Measurements from ENCODE around the gene ZNF135.

ZNF135 gene

DNA sequence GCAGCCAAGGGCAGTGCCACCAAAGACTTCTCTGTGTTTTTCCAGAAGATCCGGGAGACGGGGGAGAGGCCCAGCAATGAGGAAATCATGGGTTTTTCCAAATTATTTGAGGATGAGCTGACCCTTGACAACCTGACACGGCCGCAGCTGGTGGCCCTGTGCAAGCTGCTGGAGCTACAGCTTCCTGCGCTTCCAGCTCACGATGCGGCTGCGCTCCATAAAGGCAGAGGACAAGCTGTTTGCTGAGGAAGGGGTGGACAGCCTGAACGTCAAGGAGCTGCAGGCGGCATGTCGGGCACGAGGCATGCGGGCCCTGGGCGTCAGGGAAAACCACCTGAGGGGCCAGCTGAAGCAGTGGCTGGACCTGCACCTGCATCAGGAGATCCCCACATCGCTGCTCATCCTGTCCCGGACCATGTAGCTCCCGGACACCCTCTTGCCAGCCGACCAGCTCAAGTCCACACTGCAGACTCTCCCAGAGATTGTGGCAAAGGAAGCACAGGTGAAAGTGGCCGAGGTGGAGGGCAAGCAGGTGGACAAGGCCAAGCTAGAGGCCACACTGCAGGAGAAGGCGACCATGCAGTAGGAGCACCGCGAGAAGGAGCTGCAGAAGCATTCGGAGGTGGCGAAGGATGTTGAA lies 13.6 kb upstream of the ZNF135 start:
- in situ Hi-C loops (cut with MboI; ENCODE audit: low sequenced_read_pairs) = no loop called here

DNA sequence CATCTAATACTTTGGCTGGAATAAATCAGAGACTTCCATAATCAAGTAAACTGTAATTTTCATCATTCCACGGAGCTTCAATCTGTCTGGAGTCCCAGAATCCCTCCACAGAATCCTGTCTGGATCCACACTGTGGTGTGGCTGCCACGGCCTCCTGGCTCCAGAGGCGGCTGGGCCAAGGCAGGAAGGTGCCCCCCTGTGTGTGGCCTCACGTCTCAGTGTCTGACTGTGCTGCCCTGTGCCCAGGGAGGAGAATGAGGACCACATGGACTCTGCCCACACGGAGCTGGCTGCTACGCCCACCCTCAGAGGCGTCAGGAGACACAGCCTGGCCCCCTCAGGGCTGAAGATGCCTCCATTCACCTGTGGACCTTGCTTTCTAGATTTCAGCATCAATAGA lies 12.2 kb upstream of the ZNF135 start:
- in situ Hi-C loops (cut with MboI; ENCODE audit: low sequenced_read_pairs) = no loop called here

GRCh38 chr19:58047672-58048071 lies 11.4 kb upstream of the ZNF135 start:
- in situ Hi-C loops (cut with MboI; ENCODE audit: low sequenced_read_pairs) = no loop called here

- in situ Hi-C loops (cut with MboI; ENCODE audit: low sequenced_read_pairs) = no loop called here
These were observed 6.8 kb upstream of the ZNF135 start for GRCh38 chr19:58052256-58052655.

DNA sequence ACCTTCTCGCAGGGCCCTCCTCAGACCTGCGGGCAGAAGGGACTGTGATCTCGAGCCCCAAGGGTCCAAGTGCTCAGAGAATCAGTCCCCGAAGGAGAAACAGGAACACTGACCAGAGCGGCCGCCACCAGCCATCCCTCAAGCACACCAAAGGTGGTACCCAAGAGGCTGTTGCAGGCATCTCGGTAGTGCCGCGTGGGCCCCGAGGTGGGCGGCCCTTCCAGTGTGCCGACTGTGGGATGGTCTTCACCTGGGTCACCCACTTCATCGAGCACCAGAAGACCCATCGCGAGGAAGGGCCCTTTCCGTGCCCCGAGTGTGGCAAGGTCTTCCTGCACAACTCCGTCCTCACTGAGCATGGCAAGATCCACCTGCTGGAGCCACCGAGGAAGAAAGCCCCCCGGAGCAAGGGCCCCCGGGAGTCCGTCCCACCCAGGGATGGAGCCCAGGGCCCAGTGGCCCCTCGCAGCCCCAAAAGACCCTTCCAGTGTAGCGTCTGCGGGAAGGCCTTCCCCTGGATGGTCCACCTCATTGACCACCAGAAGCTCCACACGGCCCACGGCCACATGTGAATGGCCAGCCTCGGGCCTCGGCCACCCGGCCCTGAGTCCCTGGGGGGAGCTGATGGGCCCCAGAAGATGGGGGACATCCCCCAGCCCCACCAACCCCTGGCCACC lies 5.5 kb upstream of the ZNF135 start:
- in situ Hi-C loops (cut with MboI; ENCODE audit: low sequenced_read_pairs) = no loop called here

- in situ Hi-C loops (cut with MboI; ENCODE audit: low sequenced_read_pairs) = no loop called here
These were observed 3.9 kb upstream of the ZNF135 start for GRCh38 chr19:58054901-58055874.

GRCh38 chr19:58056261-58056660 lies 2.8 kb upstream of the ZNF135 start:
- in situ Hi-C loops (cut with MboI; ENCODE audit: low sequenced_read_pairs) = no loop called here

- in situ Hi-C loops (cut with MboI; ENCODE audit: low sequenced_read_pairs) = no loop called here
These were observed 2.2 kb upstream of the ZNF135 start for GRCh38 chr19:58056861-58057260.

- in situ Hi-C loops (cut with MboI; ENCODE audit: low sequenced_read_pairs) = no loop called here
These were observed 615 bp upstream of the ZNF135 start for GRCh38 chr19:58058467-58058866.

DNA sequence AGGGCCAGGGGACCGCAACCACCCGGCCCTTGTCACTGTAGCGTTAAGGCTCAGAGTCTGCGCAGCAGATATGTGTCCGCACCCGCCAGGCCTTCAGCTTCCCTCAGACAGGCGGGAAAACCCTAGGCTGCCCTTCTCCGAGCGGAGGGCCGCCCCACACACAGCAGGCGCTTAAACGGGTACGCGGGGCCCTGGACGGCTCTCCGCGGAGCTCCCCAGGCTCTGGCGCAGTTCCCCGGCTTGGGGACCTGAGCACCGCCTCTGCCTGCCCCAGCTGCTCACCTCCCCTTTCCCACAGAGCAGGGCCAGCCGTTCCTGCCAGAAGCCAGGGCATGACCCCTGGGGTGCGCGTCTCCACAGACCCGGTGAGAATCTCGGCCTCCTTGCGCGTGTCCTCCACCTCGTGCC lies 593 bp downstream of the ZNF135 start:
- in situ Hi-C loops (cut with MboI; ENCODE audit: low sequenced_read_pairs) = no loop called here

- in situ Hi-C loops (cut with MboI; ENCODE audit: low sequenced_read_pairs) = no loop called here
These were observed 1.1 kb downstream of the ZNF135 start for GRCh38 chr19:58060231-58060630.

DNA sequence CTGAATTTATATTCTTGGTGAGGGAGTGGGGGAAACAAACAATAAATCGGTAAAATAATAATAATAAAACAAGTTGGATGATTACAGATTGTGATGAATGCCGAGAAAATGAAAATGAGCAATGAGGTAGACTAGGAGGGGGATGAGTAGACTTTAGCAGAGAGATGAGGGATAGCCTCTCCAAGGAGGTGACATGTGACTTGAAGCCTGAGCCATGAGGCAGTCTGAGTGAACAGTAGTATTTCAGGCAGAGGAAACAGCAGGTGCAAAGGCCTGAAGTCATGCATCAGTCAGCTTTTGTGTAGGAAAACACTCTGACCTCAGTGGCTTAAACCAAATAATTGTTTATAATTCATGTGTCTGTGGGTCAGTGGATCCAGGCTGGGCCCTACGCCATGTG lies 4.6 kb downstream of the ZNF135 start:
- in situ Hi-C loops (cut with MboI; ENCODE audit: low sequenced_read_pairs) = no loop called here

- in situ Hi-C loops (cut with MboI; ENCODE audit: low sequenced_read_pairs) = no loop called here
These were observed 8.3 kb downstream of the ZNF135 start for GRCh38 chr19:58067240-58067912.

DNA sequence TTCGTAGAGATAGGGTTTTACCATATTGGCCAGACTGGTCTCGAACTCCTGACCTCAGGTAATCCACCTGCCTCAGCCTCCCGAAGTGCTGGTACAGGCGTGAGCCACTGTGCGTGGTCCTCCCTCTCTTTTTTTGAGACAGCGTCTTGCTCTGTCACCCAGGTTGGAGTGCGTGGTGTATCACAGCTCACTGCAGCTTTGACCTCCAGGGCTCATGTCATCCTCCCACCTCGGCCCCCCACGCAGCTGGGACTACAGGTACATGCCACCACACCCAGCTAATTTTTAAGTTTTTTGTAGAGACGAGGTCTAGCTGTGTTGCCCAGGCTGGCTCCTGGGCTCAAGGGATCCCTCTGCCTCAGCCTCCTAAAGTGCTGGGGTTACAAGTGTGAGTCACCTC lies 20.7 kb downstream of the ZNF135 start:
- in situ Hi-C loops (cut with MboI; ENCODE audit: low sequenced_read_pairs) = no loop called here

DNA sequence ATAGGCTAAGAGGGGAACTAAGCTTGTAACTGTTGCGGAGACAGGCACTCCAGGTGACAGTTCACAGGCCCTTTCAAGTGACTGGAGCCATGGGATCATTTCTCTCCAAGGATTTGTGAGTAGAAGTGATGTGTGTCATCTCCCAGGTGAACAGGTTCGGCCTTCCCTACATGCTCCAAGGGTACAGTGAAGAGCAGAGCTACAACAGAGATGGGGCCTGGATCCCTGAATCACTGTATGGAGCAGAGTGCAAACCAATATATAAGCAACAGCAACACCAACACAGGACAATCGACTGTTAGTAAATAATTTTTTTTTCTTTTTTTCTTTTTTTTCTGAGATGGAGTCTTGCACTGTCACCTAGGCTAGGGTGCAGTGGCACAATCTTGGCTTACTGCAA lies 23.9 kb downstream of the ZNF135 start:
- in situ Hi-C loops (cut with MboI; ENCODE audit: low sequenced_read_pairs) = no loop called here

DNA sequence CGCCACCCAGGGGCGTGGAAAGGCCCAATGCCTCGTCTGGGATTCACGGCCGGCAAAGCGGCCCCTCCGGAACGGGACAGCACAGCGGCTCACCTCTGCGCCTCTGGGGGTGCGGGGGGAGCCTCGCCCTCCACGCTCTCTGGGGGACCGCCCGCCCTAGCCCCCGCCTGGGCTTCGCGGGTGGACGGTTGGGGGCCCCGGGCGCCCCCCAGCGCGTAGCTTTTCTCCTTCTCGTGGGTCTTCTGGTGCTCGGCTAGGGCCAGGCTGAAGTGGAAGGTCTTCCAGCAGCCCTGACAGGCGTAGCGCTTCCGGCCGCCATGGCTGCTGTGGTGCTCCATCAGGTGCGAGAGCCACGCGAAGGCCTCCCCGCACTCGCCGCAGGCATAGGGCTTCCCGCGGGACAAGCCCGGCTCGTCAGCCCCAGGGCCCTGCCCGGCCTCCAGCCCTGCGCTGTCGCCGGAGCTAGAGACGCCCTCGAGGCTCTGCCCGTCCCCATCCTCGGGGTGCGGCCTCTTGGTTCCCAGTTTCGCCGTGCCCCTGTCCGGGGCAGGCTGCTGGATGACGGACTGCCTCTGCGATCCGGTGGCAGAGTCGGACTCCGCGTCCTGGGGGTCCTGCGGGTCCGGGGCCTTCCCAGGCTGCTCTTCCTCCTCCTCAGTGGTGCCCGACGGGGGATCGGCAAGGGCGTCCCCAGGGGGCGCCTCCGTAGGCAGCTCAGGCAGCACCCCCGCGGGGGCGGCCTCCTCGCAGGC lies 25.7 kb downstream of the ZNF135 start:
- in situ Hi-C loops (cut with MboI; ENCODE audit: low sequenced_read_pairs) = no loop called here

DNA sequence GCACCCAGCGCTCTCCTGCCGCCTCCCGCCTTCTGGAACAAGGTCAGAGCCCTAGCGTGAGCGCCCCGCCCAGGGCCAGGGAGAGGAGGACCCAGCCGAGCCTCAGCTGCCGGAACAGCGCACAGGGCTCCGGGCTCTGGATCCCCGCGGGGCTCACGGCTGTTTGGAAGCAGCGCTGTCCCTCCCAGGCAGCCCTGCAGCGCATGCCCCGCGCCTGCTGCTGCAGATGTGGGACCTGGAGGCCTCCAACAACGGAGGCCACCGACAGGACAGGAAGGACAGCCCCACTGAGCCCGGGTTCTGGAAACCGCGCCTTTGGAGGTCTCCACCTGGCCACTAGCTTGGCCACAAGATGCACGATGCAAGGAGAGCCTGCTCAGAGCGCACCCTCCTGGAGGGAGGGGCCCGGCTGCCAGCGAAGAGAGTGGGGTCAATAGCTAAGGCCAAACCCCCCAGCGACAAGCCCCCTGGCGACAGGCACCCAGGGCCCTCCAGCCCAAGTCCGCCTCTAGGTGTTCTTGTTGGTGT lies 26.3 kb downstream of the ZNF135 start:
- in situ Hi-C loops (cut with MboI; ENCODE audit: low sequenced_read_pairs) = no loop called here

DNA sequence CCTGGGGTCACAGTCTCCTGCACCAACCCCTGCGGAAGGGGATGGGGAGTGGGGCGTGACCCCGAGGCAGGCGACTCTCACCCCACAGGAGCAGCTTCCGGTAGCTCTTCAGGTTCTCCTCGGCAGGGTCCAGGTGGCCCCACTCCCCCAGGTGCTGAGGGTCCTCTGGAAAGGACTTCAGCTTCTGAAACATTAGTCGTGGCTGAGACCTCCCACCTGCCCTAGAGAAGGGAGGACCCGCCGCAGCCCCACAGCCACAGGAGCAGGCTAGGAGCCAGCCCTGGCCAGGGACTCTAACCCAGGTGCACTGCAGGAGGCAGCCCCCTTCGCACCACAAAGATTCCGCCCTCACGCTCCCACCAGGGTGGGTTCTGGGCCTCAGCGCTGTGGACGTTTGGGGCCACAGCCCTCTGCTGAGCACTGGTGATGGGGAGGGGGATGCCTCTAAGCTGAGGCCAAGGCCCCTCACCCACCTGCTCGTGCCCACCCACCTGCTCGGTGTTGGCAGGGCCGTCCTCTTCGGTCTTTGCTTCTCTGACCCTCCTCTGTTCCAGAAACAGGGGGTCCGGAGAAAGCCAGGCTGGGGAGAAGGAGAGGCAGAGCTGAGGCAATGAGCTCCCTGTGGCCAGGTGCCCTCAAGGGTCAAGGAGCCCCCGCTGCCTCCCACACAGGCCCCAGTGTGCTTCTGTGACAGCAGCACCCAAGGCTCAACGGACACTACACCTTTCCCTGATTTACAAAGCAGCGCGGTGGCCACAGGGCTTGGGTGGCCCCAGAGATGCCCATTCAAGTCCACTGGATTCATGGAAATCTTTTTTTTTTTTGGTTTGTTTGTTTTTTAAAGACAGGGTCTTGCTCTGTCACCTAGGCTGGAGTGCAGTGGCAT lies 28.0 kb downstream of the ZNF135 start:
- in situ Hi-C loops (cut with MboI; ENCODE audit: low sequenced_read_pairs) = no loop called here

- in situ Hi-C loops (cut with MboI; ENCODE audit: low sequenced_read_pairs) = no loop called here
These were observed 29.5 kb downstream of the ZNF135 start for GRCh38 chr19:58088521-58089052.
